Measurements from ENCODE around the gene IMMP2L. TPM values are rescaled to one million over a fixed set of nuclear protein-coding genes. Genes with fewer than 3 reads are reported as not detected.

Gene IMMP2L
- total and polyA plus RNA-seq, 2 of the 8 experiments (the other 6 are each of a cell fraction or from before 2014, with no cell fraction given) = 2.3 to 10.1 TPM

DNA sequence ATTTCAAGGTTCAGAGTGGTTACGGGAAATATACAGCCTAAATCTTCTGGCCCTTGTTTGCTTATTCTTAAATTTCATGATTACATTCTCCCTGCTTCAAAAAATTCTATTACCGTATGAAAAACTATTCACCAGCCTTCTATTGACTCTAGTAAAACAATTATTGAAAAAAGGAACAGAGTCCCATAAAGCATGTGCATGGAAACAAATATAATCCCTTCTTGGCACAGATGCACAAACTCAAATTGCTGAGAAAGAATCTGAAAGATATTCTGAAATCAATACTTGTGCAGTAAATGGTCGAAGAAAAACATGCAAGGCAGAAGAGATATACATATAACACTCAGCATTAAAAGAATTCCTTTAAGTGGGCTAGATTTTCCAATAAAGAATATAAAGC, 387.8 kb downstream of the IMMP2L start (continued):
- TF ChIP-seq RAD21 (IDR thresholded peaks at IDR 0.05 in 1 of 2, conservative IDR thresholded peaks at IDR 0.05 in 1 of 2; ENCODE audit: low read depth in 2 of 2, low read length in 2 of 2) (no peak), E2F6 (IDR thresholded peaks at IDR 0.05) (no peak)

Data from H1 (cell line).